ENCODE results near the gene TMEM123. TPM values are rescaled to one million over a fixed set of nuclear protein-coding genes. Genes with fewer than 3 reads are reported as not detected.

The TMEM123 gene
- total and polyA plus RNA-seq, 2 donors (not counting 3 experiments of a cell fraction or from before 2014, with no cell fraction given) = 201 to 257 TPM

- CTCF ChIA-PET = interaction anchor here (0.9 to 1.0 kb wide), 2 partner anchors 103 to 265 kb away, joined by 3 read pairs; no protein-coding TSS in a partner anchor
- H3K79me2 ChIP-seq (ENCODE audit: control insufficient read depth, insufficient read depth, low read length) = peaks cover 47% of the 10 kb centered on the region
- FAIRE-seq = no peak
These were observed 104.8 kb downstream of the TMEM123 start for GRCh38 chr11:102347462-102348370.

More at GRCh38 chr11:102347462-102348370, 104.8 kb downstream of the TMEM123 start:
- no peaks in the 10 kb centered on the region for H3K27me3 ChIP-seq (ENCODE audit: control insufficient read depth in 2 of 2, insufficient read depth in 2 of 2, low read length in 2 of 2)
- intact Hi-C loops (cut with micrococcal nuclease) (loop anchor here (1.0 to 5.0 kb wide), 6 partner anchors 37 to 485 kb away; partner anchors contain the start of genes MMP1 and TMEM123), dilution Hi-C loops (cut with MboI; ENCODE audit: extremely low pct_ligation_motif_present, low sequenced_read_pairs) (no loop called here)
- peak; percentile 54 for DNase-seq (ENCODE audit: low read depth, low spot score)
- no peaks in the 10 kb centered on the region for H3K9me1 ChIP-seq (replicated peaks; ENCODE audit: control insufficient read depth, extremely low read depth, insufficient read depth, low read length)
- peak overlapping the region; percentile 69 to 99 (median 92) for H3K4me3 ChIP-seq (replicated peaks in 1 of 3; ENCODE audit: insufficient read depth in 1 of 3, low read depth in 1 of 3, low read length in 3 of 3)
- peaks cover 4% of the 10 kb centered on the region for H4K20me1 ChIP-seq (replicated peaks; ENCODE audit: control insufficient read depth, extremely low read depth, insufficient read depth, low read length)
- peaks cover 43% of the 10 kb centered on the region for H3K4me1 ChIP-seq (ENCODE audit: control insufficient read depth, extremely low read depth, insufficient read depth, low read length)
- H3K9me3 ChIP-seq (replicated peaks; ENCODE audit: control insufficient read depth, insufficient read depth, low read length) = no peaks in the 10 kb centered on the region
- POLR2A ChIA-PET = no interaction called here
- TF ChIP-seq GATA2 (IDR thresholded peaks at IDR 0.05; ENCODE audit: insufficient read depth, insufficient read length, low read depth, low read length) (peak; percentile 42), CTCF (IDR thresholded peaks at IDR 0.05; ENCODE audit: extremely low read depth in 1 of 2, insufficient read depth in 1 of 2, low read depth in 1 of 2, low read length in 2 of 2) (no peak), POLR2A (IDR thresholded peaks at IDR 0.05; ENCODE audit: low read depth, low read length) (peak; percentile 20)
- peak overlapping the region; percentile 95 for H3K9ac ChIP-seq (replicated peaks; ENCODE audit: extremely low read depth, insufficient read depth, low read length)
- peak overlapping the region; percentile 89 for H3K27ac ChIP-seq (ENCODE audit: insufficient read depth, low read depth, low read length)
- BruUV-seq (replicated peaks) = TSS peak; percentile 41
- peak overlapping the region; percentile 98 for H3K4me2 ChIP-seq (ENCODE audit: insufficient read depth, low read length)
- H2AFZ ChIP-seq (ENCODE audit: low read depth, low read length) = peak overlapping the region; percentile 14
- peaks cover 0 to 9% of the 10 kb centered on the region in 2 experiments for H3K36me3 ChIP-seq (ENCODE audit: control insufficient read depth in 2 of 2, extremely low read depth in 1 of 2, insufficient read depth in 2 of 2, low read length in 2 of 2)
